Measurements from ENCODE around the gene RSPH4A.

RSPH4A gene

GRCh38 chr6:116624036-116624805 lies 7.9 kb downstream of the RSPH4A start:
- H3K27ac ChIP-seq (ENCODE audit: low read depth in 2 of 2, low read length in 2 of 2) = no peak overlapping the region
- H3K9me3 ChIP-seq (ENCODE audit: control insufficient read depth in 2 of 2, low read length in 2 of 2) = no peaks in the 10 kb centered on the region
- no peaks in the 10 kb centered on the region for H3K4me1 ChIP-seq (ENCODE audit: control insufficient read depth in 2 of 2, insufficient read depth in 2 of 2, low read length in 2 of 2)
- no peak overlapping the region for H3K4me3 ChIP-seq (ENCODE audit: low read length in 2 of 2)
- H3K27me3 ChIP-seq (ENCODE audit: control insufficient read depth in 2 of 2, insufficient read depth in 2 of 2, low read length in 2 of 2) = no peaks in the 10 kb centered on the region
- no peaks in the 10 kb centered on the region for H3K36me3 ChIP-seq (ENCODE audit: control insufficient read depth in 2 of 2, insufficient read depth in 2 of 2, low read length in 2 of 2)
- H3K9ac ChIP-seq (ENCODE audit: low read depth in 1 of 2, low read length in 2 of 2) = no peak overlapping the region

- H3K4me1 ChIP-seq (ENCODE audit: control insufficient read depth in 2 of 2, insufficient read depth in 2 of 2, low read length in 2 of 2) = no peaks in the 10 kb centered on the region
- H3K27ac ChIP-seq (ENCODE audit: low read depth in 2 of 2, low read length in 2 of 2) = no peak overlapping the region
- H3K4me3 ChIP-seq (ENCODE audit: low read length in 2 of 2) = no peak overlapping the region
- H3K9me3 ChIP-seq (ENCODE audit: control insufficient read depth in 2 of 2, low read length in 2 of 2) = no peaks in the 10 kb centered on the region
- no peaks in the 10 kb centered on the region for H3K36me3 ChIP-seq (ENCODE audit: control insufficient read depth in 2 of 2, insufficient read depth in 2 of 2, low read length in 2 of 2)
- no peaks in the 10 kb centered on the region for H3K27me3 ChIP-seq (ENCODE audit: control insufficient read depth in 2 of 2, insufficient read depth in 2 of 2, low read length in 2 of 2)
- H3K9ac ChIP-seq (ENCODE audit: low read depth in 1 of 2, low read length in 2 of 2) = no peak overlapping the region
Observed at GRCh38 chr6:116625872-116626271, 9.6 kb downstream of the RSPH4A start.

GRCh38 chr6:116629563-116629981 lies 13.3 kb downstream of the RSPH4A start:
- Histone ChIP-seq H3K4me1 (ENCODE audit: control insufficient read depth in 2 of 2, insufficient read depth in 2 of 2, low read length in 2 of 2) (no peaks in the 10 kb centered on the region), H3K36me3 (ENCODE audit: control insufficient read depth in 2 of 2, insufficient read depth in 2 of 2, low read length in 2 of 2) (peaks cover 4 to 6% of the 10 kb centered on the region in 2 donors), H3K9ac (ENCODE audit: low read depth in 1 of 2, low read length in 2 of 2) (no peak overlapping the region), H3K4me3 (ENCODE audit: low read length in 2 of 2) (no peak overlapping the region), H3K27ac (ENCODE audit: low read depth in 2 of 2, low read length in 2 of 2) (no peak overlapping the region), H3K27me3 (ENCODE audit: control insufficient read depth in 2 of 2, insufficient read depth in 2 of 2, low read length in 2 of 2) (no peaks in the 10 kb centered on the region), H3K9me3 (ENCODE audit: control insufficient read depth in 2 of 2, low read length in 2 of 2) (no peaks in the 10 kb centered on the region)

GRCh38 chr6:116631379-116631990 lies 15.2 kb downstream of the RSPH4A start:
- H3K4me3 ChIP-seq (ENCODE audit: low read length in 2 of 2) = no peak overlapping the region
- peaks cover 4 to 11% of the 10 kb centered on the region in 2 donors for H3K36me3 ChIP-seq (ENCODE audit: control insufficient read depth in 2 of 2, insufficient read depth in 2 of 2, low read length in 2 of 2)
- no peak overlapping the region for H3K9ac ChIP-seq (ENCODE audit: low read depth in 1 of 2, low read length in 2 of 2)
- H3K9me3 ChIP-seq (ENCODE audit: control insufficient read depth in 2 of 2, low read length in 2 of 2) = no peaks in the 10 kb centered on the region
- no peaks in the 10 kb centered on the region for H3K27me3 ChIP-seq (ENCODE audit: control insufficient read depth in 2 of 2, insufficient read depth in 2 of 2, low read length in 2 of 2)
- no peak overlapping the region for H3K27ac ChIP-seq (ENCODE audit: low read depth in 2 of 2, low read length in 2 of 2)
- no peaks in the 10 kb centered on the region for H3K4me1 ChIP-seq (ENCODE audit: control insufficient read depth in 2 of 2, insufficient read depth in 2 of 2, low read length in 2 of 2)

- Histone ChIP-seq H3K9me3 (ENCODE audit: control insufficient read depth in 2 of 2, low read length in 2 of 2) (no peaks in the 10 kb centered on the region), H3K27ac (ENCODE audit: low read depth in 2 of 2, low read length in 2 of 2) (no peak overlapping the region), H3K4me1 (ENCODE audit: control insufficient read depth in 2 of 2, insufficient read depth in 2 of 2, low read length in 2 of 2) (no peaks in the 10 kb centered on the region), H3K36me3 (ENCODE audit: control insufficient read depth in 2 of 2, insufficient read depth in 2 of 2, low read length in 2 of 2) (peaks cover 4 to 11% of the 10 kb centered on the region in 2 donors), H3K4me3 (ENCODE audit: low read length in 2 of 2) (no peak overlapping the region), H3K27me3 (ENCODE audit: control insufficient read depth in 2 of 2, insufficient read depth in 2 of 2, low read length in 2 of 2) (no peaks in the 10 kb centered on the region), H3K9ac (ENCODE audit: low read depth in 1 of 2, low read length in 2 of 2) (no peak overlapping the region)
Observed at GRCh38 chr6:116633685-116634084, 17.4 kb downstream of the RSPH4A start.

GRCh38 chr6:116648156-116648555 lies 31.9 kb downstream of the RSPH4A start:
- Histone ChIP-seq H3K9ac (ENCODE audit: low read depth in 1 of 2, low read length in 2 of 2) (no peak overlapping the region), H3K27ac (ENCODE audit: low read depth in 2 of 2, low read length in 2 of 2) (no peak overlapping the region), H3K4me3 (ENCODE audit: low read length in 2 of 2) (no peak overlapping the region), H3K27me3 (ENCODE audit: control insufficient read depth in 2 of 2, insufficient read depth in 2 of 2, low read length in 2 of 2) (no peaks in the 10 kb centered on the region), H3K36me3 (ENCODE audit: control insufficient read depth in 2 of 2, insufficient read depth in 2 of 2, low read length in 2 of 2) (peaks cover 13 to 16% of the 10 kb centered on the region in 2 donors), H3K4me1 (ENCODE audit: control insufficient read depth in 2 of 2, insufficient read depth in 2 of 2, low read length in 2 of 2) (no peaks in the 10 kb centered on the region), H3K9me3 (ENCODE audit: control insufficient read depth in 2 of 2, low read length in 2 of 2) (no peaks in the 10 kb centered on the region)

DNA sequence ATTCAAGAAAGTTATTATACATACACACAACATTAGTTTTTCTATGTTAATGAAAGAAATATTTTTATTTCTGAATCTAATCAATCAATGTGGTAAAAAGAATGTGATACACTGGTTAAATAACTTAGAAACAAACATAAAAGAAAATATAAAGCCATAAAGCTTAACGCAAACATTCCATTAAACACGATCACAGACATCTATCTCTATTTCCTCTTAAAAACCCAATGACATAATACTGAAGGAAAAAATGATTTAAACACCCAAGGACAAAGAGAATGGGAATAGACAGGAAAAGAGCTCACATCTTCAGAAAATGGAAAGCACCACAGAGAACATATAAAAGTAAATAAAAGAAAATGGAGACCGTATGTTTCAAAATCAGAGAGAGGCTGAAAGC lies 32.9 kb downstream of the RSPH4A start:
- Histone ChIP-seq H3K4me3 (ENCODE audit: low read length in 2 of 2) (no peak overlapping the region), H3K9ac (ENCODE audit: low read depth in 1 of 2, low read length in 2 of 2) (no peak overlapping the region), H3K4me1 (ENCODE audit: control insufficient read depth in 2 of 2, insufficient read depth in 2 of 2, low read length in 2 of 2) (no peaks in the 10 kb centered on the region), H3K9me3 (ENCODE audit: control insufficient read depth in 2 of 2, low read length in 2 of 2) (no peaks in the 10 kb centered on the region), H3K27ac (ENCODE audit: low read depth in 2 of 2, low read length in 2 of 2) (no peak overlapping the region), H3K27me3 (ENCODE audit: control insufficient read depth in 2 of 2, insufficient read depth in 2 of 2, low read length in 2 of 2) (no peaks in the 10 kb centered on the region), H3K36me3 (ENCODE audit: control insufficient read depth in 2 of 2, insufficient read depth in 2 of 2, low read length in 2 of 2) (peaks cover 13 to 16% of the 10 kb centered on the region in 2 donors)

DNA sequence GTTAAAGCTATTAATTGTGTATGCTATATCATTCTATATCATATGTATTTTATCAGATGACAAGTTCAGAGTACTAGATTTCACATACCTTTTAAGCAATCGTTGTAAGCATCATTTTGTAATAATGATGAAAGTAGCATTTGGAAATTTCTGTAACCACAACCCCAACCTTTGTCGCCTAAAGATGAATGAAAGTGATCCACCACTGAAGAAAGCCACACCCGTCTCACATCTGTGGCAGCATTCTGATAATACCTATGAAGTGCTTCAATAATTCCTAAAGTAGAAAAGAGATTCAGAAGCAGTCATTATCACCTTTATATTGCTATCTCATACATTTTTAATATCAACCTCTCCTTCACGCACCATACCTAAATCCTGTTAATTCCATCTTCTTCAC lies 35.6 kb downstream of the RSPH4A start:
- H3K9me3 ChIP-seq (ENCODE audit: control insufficient read depth in 2 of 2, low read length in 2 of 2) = no peaks in the 10 kb centered on the region
- H3K9ac ChIP-seq (ENCODE audit: low read depth in 1 of 2, low read length in 2 of 2) = no peak overlapping the region
- H3K4me3 ChIP-seq (ENCODE audit: low read length in 2 of 2) = no peak overlapping the region
- H3K27ac ChIP-seq (ENCODE audit: low read depth in 2 of 2, low read length in 2 of 2) = no peak overlapping the region
- H3K36me3 ChIP-seq (ENCODE audit: control insufficient read depth in 2 of 2, insufficient read depth in 2 of 2, low read length in 2 of 2) = peaks cover 4 to 16% of the 10 kb centered on the region in 2 donors
- no peaks in the 10 kb centered on the region for H3K4me1 ChIP-seq (ENCODE audit: control insufficient read depth in 2 of 2, insufficient read depth in 2 of 2, low read length in 2 of 2)
- no peaks in the 10 kb centered on the region for H3K27me3 ChIP-seq (ENCODE audit: control insufficient read depth in 2 of 2, insufficient read depth in 2 of 2, low read length in 2 of 2)

DNA sequence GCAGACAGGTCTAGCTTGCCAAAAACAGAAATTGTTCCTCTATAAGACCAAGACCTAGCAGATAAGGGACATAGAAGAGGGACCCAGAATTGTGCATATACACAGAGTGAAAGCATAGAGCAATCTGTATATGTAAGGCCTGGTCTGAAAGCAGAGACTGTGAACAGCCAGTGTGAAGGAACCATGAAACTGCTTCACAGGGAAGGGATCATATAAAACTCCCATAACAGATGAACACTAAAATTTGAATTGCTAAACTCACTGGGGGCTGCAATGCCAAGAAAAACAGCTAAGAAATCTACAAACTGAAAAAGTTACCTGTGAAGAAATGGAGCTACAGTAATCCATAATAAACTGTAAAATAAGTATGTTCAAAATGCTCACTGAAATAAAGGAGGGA lies 45.3 kb downstream of the RSPH4A start:
- H3K27me3 ChIP-seq (ENCODE audit: control insufficient read depth in 2 of 2, insufficient read depth in 2 of 2, low read length in 2 of 2) = no peaks in the 10 kb centered on the region
- peaks cover 1 to 2% of the 10 kb centered on the region in 2 donors for H3K4me1 ChIP-seq (ENCODE audit: control insufficient read depth in 2 of 2, insufficient read depth in 2 of 2, low read length in 2 of 2)
- H3K36me3 ChIP-seq (ENCODE audit: control insufficient read depth in 2 of 2, insufficient read depth in 2 of 2, low read length in 2 of 2) = peaks cover 2 to 9% of the 10 kb centered on the region in 2 donors
- H3K4me3 ChIP-seq (ENCODE audit: low read length in 2 of 2) = no peak overlapping the region
- H3K9me3 ChIP-seq (ENCODE audit: control insufficient read depth in 2 of 2, low read length in 2 of 2) = no peaks in the 10 kb centered on the region
- no peak overlapping the region for H3K9ac ChIP-seq (ENCODE audit: low read depth in 1 of 2, low read length in 2 of 2)
- no peak overlapping the region for H3K27ac ChIP-seq (ENCODE audit: low read depth in 2 of 2, low read length in 2 of 2)

DNA sequence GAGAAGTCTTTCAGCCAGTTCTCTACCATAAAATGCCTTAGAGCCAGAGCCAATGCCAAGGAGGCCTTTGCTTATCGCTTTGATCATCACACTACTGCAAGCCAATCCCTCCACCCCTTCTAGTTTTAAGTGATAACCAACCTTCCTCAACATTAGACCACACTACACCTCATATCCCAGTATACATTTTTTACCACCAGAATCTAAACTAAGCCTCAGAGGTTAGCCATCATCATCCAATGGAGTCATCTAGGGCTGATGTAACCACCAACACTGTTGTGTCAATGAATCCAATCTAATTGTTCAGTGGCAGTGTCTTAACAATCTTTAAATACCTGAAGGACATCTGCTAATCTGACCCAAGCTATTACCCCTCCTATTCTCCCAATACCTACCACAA lies 45.9 kb downstream of the RSPH4A start:
- no peak overlapping the region for H3K4me3 ChIP-seq (ENCODE audit: low read length in 2 of 2)
- H3K27ac ChIP-seq (ENCODE audit: low read depth in 2 of 2, low read length in 2 of 2) = no peak overlapping the region
- H3K9ac ChIP-seq (ENCODE audit: low read depth in 1 of 2, low read length in 2 of 2) = no peak overlapping the region

More for the DNA sequence above, 45.9 kb downstream of the RSPH4A start:
- Histone ChIP-seq H3K9me3 (ENCODE audit: control insufficient read depth in 2 of 2, low read length in 2 of 2) (no peaks in the 10 kb centered on the region), H3K4me1 (ENCODE audit: control insufficient read depth in 2 of 2, insufficient read depth in 2 of 2, low read length in 2 of 2) (peaks cover 3 to 6% of the 10 kb centered on the region in 2 donors), H3K36me3 (ENCODE audit: control insufficient read depth in 2 of 2, insufficient read depth in 2 of 2, low read length in 2 of 2) (peaks cover 0 to 9% of the 10 kb centered on the region in 2 donors), H3K27me3 (ENCODE audit: control insufficient read depth in 2 of 2, insufficient read depth in 2 of 2, low read length in 2 of 2) (no peaks in the 10 kb centered on the region)
